Neural cell (in vitro differentiated cells): ENCODE data around the gene PREX1.

Experiments
- CTCF ChIP-seq: fragments of 450-650 bp; IDR thresholded peaks from 2 replicates; pipeline ENCODE4 v1.5.1; 2014; ENCODE audit warnings: antibody characterized with exemption, mild to moderate bottlenecking, moderate library complexity; ENCODE audit not compliant: poor library complexity, severe bottlenecking
- EP300 ChIP-seq: fragments of 450-650 bp; conservative IDR thresholded peaks from 2 replicates; pipeline ENCODE4 v1.6.1; 2014; ENCODE audit warnings: antibody characterized with exemption, mild to moderate bottlenecking, moderate library complexity; ENCODE audit not compliant: poor library complexity, severe bottlenecking
- EZH2 ChIP-seq: fragments of 200-600, 300-800 bp; shearing (Covaris generic), sonication (generic); IDR thresholded peaks from 2 replicates; pipeline ENCODE4 v1.6.1; 2014; ENCODE audit warnings: antibody characterized with exemption, low read length, borderline replicate concordance, mild to moderate bottlenecking; ENCODE audit not compliant: insufficient read depth, poor library complexity, severe bottlenecking
- MXI1 ChIP-seq: fragments of 450-650 bp; conservative IDR thresholded peaks from 2 replicates; pipeline ENCODE4 v1.6.1; 2014; ENCODE audit warnings: antibody characterized with exemption, mild to moderate bottlenecking; ENCODE audit not compliant: poor library complexity, severe bottlenecking
- POLR2AphosphoS5 ChIP-seq: IDR thresholded peaks from 2 replicates; pipeline ENCODE4 v1.6.1; 2012
- RAD21 ChIP-seq: fragments of 450-650 bp; conservative IDR thresholded peaks from 2 replicates; pipeline ENCODE4 v1.6.1; 2014; ENCODE audit warnings: antibody characterized with exemption, mild to moderate bottlenecking, moderate library complexity
- REST ChIP-seq: IDR thresholded peaks from 2 replicates; pipeline ENCODE4 v1.6.1; 2012; ENCODE audit warnings: borderline replicate concordance
- SMC3 ChIP-seq: fragments of 450-650 bp; conservative IDR thresholded peaks from 2 replicates; pipeline ENCODE4 v1.6.1; 2014; ENCODE audit warnings: antibody characterized with exemption, mild to moderate bottlenecking, moderate library complexity; ENCODE audit not compliant: poor library complexity
- TAF1 ChIP-seq: IDR thresholded peaks from 2 replicates; pipeline ENCODE4 v1.6.1; 2012; ENCODE audit warnings: low read depth

GRCh38 chr20:48803176-48804053 lies 24.4 kb downstream of the PREX1 start:
- TF ChIP-seq CTCF (no peak), TAF1 (no peak), EZH2 (no peak), RAD21 (no peak), REST (no peak), MXI1 (no peak), SMC3 (no peak), EP300 (no peak), POLR2AphosphoS5 (no peak)
